ENCODE data around the gene MYMK. TPM values are rescaled to one million over a fixed set of nuclear protein-coding genes. Genes with fewer than 3 reads are reported as not detected.

The MYMK gene
- total RNA-seq, 1 donor from 2014 or later, result not detected

GRCh38 chr9:133561976-133562554 lies 37.3 kb upstream of the MYMK start:
- no peak for DNase-seq (ENCODE audit: low spot score, unreplicated experiment)
- TF ChIP-seq CTCF (IDR thresholded peaks at IDR 0.05; ENCODE audit: unreplicated experiment), result no peak
- Mint-ChIP-seq H3K27ac (no peak overlapping the region), H3K4me3 (ENCODE audit: low read depth) (no peak overlapping the region), H3K4me1 (ENCODE audit: low read depth) (peaks cover 4% of the 10 kb centered on the region), H3K27me3 (peaks cover 36% of the 10 kb centered on the region), H3K9me3 (ENCODE audit: low read depth) (no peaks in the 10 kb centered on the region), H3K36me3 (ENCODE audit: insufficient read depth) (no peaks in the 10 kb centered on the region)

GRCh38 chr9:133560944-133561343 lies 36.2 kb upstream of the MYMK start:
- H3K4me3 Mint-ChIP-seq (ENCODE audit: low read depth), result no peak overlapping the region
- peaks cover 36% of the 10 kb centered on the region for H3K27me3 Mint-ChIP-seq
- no peak for TF ChIP-seq CTCF (IDR thresholded peaks at IDR 0.05; ENCODE audit: unreplicated experiment)

GRCh38 chr9:133560311-133560710 lies 35.6 kb upstream of the MYMK start:
- TF ChIP-seq CTCF (IDR thresholded peaks at IDR 0.05; ENCODE audit: unreplicated experiment), result no peak
- no peak overlapping the region for H3K4me3 Mint-ChIP-seq (ENCODE audit: low read depth)
- no peak for DNase-seq (ENCODE audit: low spot score, unreplicated experiment)
- no peaks in the 10 kb centered on the region for H3K9me3 Mint-ChIP-seq (ENCODE audit: low read depth)
- H3K27ac Mint-ChIP-seq, result no peak overlapping the region
- peaks cover 33% of the 10 kb centered on the region for H3K27me3 Mint-ChIP-seq
- H3K36me3 Mint-ChIP-seq (ENCODE audit: insufficient read depth), result no peaks in the 10 kb centered on the region
- H3K4me1 Mint-ChIP-seq (ENCODE audit: low read depth), result peaks cover 4% of the 10 kb centered on the region

More at GRCh38 chr9:133560944-133561343, 36.2 kb upstream of the MYMK start:
- H3K4me1 Mint-ChIP-seq (ENCODE audit: low read depth), result peaks cover 4% of the 10 kb centered on the region
- no peaks in the 10 kb centered on the region for H3K9me3 Mint-ChIP-seq (ENCODE audit: low read depth)
- no peak overlapping the region for H3K27ac Mint-ChIP-seq
- no peaks in the 10 kb centered on the region for H3K36me3 Mint-ChIP-seq (ENCODE audit: insufficient read depth)
- no peak for DNase-seq (ENCODE audit: low spot score, unreplicated experiment)

GRCh38 chr9:133558191-133559126 lies 33.7 kb upstream of the MYMK start:
- Mint-ChIP-seq H3K36me3 (ENCODE audit: insufficient read depth) (no peaks in the 10 kb centered on the region), H3K4me1 (ENCODE audit: low read depth) (peaks cover 4% of the 10 kb centered on the region), H3K27ac (no peak overlapping the region), H3K9me3 (ENCODE audit: low read depth) (no peaks in the 10 kb centered on the region), H3K27me3 (peaks cover 26% of the 10 kb centered on the region), H3K4me3 (ENCODE audit: low read depth) (no peak overlapping the region)
- no peak for DNase-seq (ENCODE audit: low spot score, unreplicated experiment)
- TF ChIP-seq CTCF (IDR thresholded peaks at IDR 0.05; ENCODE audit: unreplicated experiment), result no peak

- DNase-seq (ENCODE audit: low spot score, unreplicated experiment), result no peak
- Mint-ChIP-seq H3K4me3 (ENCODE audit: low read depth) (no peak overlapping the region), H3K4me1 (ENCODE audit: low read depth) (peaks cover 2% of the 10 kb centered on the region), H3K9me3 (ENCODE audit: low read depth) (no peaks in the 10 kb centered on the region), H3K27me3 (peaks cover 20% of the 10 kb centered on the region), H3K27ac (no peak overlapping the region), H3K36me3 (ENCODE audit: insufficient read depth) (no peaks in the 10 kb centered on the region)
- TF ChIP-seq CTCF (IDR thresholded peaks at IDR 0.05; ENCODE audit: unreplicated experiment), result no peak
Observed at GRCh38 chr9:133557581-133557980, 32.8 kb upstream of the MYMK start.
